Sigmoid colon (tissue), 7 donors: ENCODE measurements around the gene SORCS1. TPM values are rescaled to one million over a fixed set of nuclear protein-coding genes. Genes with fewer than 3 reads are reported as not detected.
A peak's percentile ranks its signal among the peaks of the same experiment; 100 is the strongest.

Experiments used
- DNase-seq: peaks from one replicate; pipeline ENCODE4 v3.0.0-alpha.2; 2019
- H3K27ac ChIP-seq, 4 donors: fragments of 200-600 bp; sonication (generic); one replicate each; pipeline ENCODE4 v1.5.1; 2016 to 2019; ENCODE audit warnings: mild to moderate bottlenecking in 1 of 4
- H3K27me3 ChIP-seq, 3 donors: fragments of 200-600 bp; sonication (generic); one replicate each; pipeline ENCODE4 v1.5.1; 2019; ENCODE audit warnings: mild to moderate bottlenecking in 1 of 3
- H3K36me3 ChIP-seq, 4 donors: fragments of 200-600 bp; sonication (generic); one replicate each; pipeline ENCODE4 v1.5.1; 2016 to 2019
- H3K4me1 ChIP-seq, 4 donors: fragments of 200-600 bp; sonication (generic); one replicate each; pipeline ENCODE4 v1.5.1; 2017 to 2019
- H3K4me3 ChIP-seq, 4 donors: fragments of 200-600 bp; sonication (generic); one replicate each; pipeline ENCODE4 v1.5.1; 2017 to 2019; ENCODE audit warnings: mild to moderate bottlenecking in 2 of 4, moderate library complexity in 1 of 4
- H3K9me3 ChIP-seq, 4 donors: fragments of 200-600 bp in 3 of 4; sonication (generic) in 3 of 4; one replicate each; pipeline versions ENCODE4 v1.5.1 to v1.6.1; 2013 to 2019
- CTCF ChIP-seq, 4 experiments: fragments of 450-650 bp in 3 of 4; fragments of 200-600 bp in 1 of 4; IDR thresholded peaks; one replicate each; pipeline ENCODE4 v1.5.1; 2016 to 2019; ENCODE audit warnings: antibody characterized with exemption in 4 of 4, mild to moderate bottlenecking in 3 of 4, moderate library complexity in 2 of 4
- EP300 ChIP-seq, 4 donors: sonication (generic); formaldehyde crosslinking; IDR thresholded peaks; one replicate each; pipeline ENCODE4 v1.6.1; 2017; ENCODE audit warnings: antibody characterized with exemption in 4 of 4
- POLR2A ChIP-seq, 2 donors: fragments of 450-650 bp; IDR thresholded peaks; one replicate each; pipeline ENCODE4 v1.6.1; 2016; ENCODE audit warnings: antibody characterized with exemption in 2 of 2, mild to moderate bottlenecking in 2 of 2, moderate library complexity in 2 of 2
- POLR2AphosphoS5 ChIP-seq, 4 donors: sonication (generic); formaldehyde crosslinking; IDR thresholded peaks; one replicate each; pipeline ENCODE4 v1.6.1; 2017; ENCODE audit warnings: antibody characterized with exemption in 4 of 4
- WGBS, 2 donors: extraction: QIAGEN DNeasy Blood & Tissue Kit; methylation state at CpG; one replicate each; pipeline ENCODE4 v1.1.7; 2013; 5-methylcytosine and 5-hydroxymethylcytosine counted together
- intact Hi-C: fragments of 100-400 bp; cut with DNase I; formaldehyde crosslinking; loops from one replicate; pipeline ENCODE4 v1.15.1; 2023
- polyA plus RNA-seq, 3 donors: library from polyadenylated mRNA; stranded (reverse); fragments of 200-250 nt; gene quantifications; one replicate each; pipeline ENCODE4 v1.2.3, GENCODE V29; 2013
- total RNA-seq, 4 donors: library from RNA; depleted of rRNA; stranded (reverse); fragments of >200 nt; gene quantifications; one replicate each; pipeline ENCODE4 v1.1.0, GENCODE V29; 2016
- donor health status: healthy with polysubstance abuse.
- donor health status: Bipolar disorder and iron deficiency.
- donor health status: healthy.

The SORCS1 gene
- total and polyA plus RNA-seq, 7 donors: 2.5 to 18.3 (median 8.7) TPM; not detected in 1

GRCh38 chr10:106804992-106805582 lies 359.4 kb downstream of the SORCS1 start:
- intact Hi-C loops: no loop called here
- TF ChIP-seq POLR2A (IDR thresholded peaks at IDR 0.05) (no peak), EP300 (IDR thresholded peaks at IDR 0.05) (no peak), POLR2AphosphoS5 (IDR thresholded peaks at IDR 0.05) (no peak), CTCF (IDR thresholded peaks at IDR 0.05) (no peak)

GRCh38 chr10:106802949-106803348 lies 361.6 kb downstream of the SORCS1 start:
- H3K27ac ChIP-seq: no peak overlapping the region
- intact Hi-C loops: no loop called here
- WGBS, 2 donors: 92 to 93% methylated on average over 4 of the region's 4 CpGs
- no peaks in the 10 kb centered on the region for H3K9me3 ChIP-seq
- no peaks in the 10 kb centered on the region for H3K36me3 ChIP-seq
- no peak for DNase-seq
- no peaks in the 10 kb centered on the region for H3K27me3 ChIP-seq
- H3K4me3 ChIP-seq: no peak overlapping the region
- H3K4me1 ChIP-seq: peaks cover 0 to 11% (median 10%) of the 10 kb centered on the region in 4 donors
- TF ChIP-seq EP300 (IDR thresholded peaks at IDR 0.05) (no peak), CTCF (IDR thresholded peaks at IDR 0.05) (no peak), POLR2A (IDR thresholded peaks at IDR 0.05) (no peak), POLR2AphosphoS5 (IDR thresholded peaks at IDR 0.05) (no peak)

More at GRCh38 chr10:106804992-106805582, 359.4 kb downstream of the SORCS1 start:
- no peak for DNase-seq
- Histone ChIP-seq H3K9me3 (no peaks in the 10 kb centered on the region), H3K36me3 (no peaks in the 10 kb centered on the region), H3K4me1 (peaks cover 0 to 26% (median 11%) of the 10 kb centered on the region in 4 donors), H3K27me3 (no peaks in the 10 kb centered on the region), H3K4me3 (no peak overlapping the region), H3K27ac (no peak overlapping the region)
- WGBS, 2 donors: 0 to 90% methylated on average over 1 of the region's 1 CpG

- intact Hi-C loops: loop anchor here (5.0 kb wide), 3 partner anchors 343 to 1018 kb away; partner anchors contain the start of gene SORCS1
- no peak overlapping the region for H3K4me3 ChIP-seq
- WGBS, 2 donors: 85 to 89% methylated on average over 1 of the region's 1 CpG
- H3K36me3 ChIP-seq: no peaks in the 10 kb centered on the region
- no peaks in the 10 kb centered on the region for H3K9me3 ChIP-seq
- DNase-seq: no peak
- H3K27me3 ChIP-seq: no peaks in the 10 kb centered on the region
- TF ChIP-seq POLR2A (IDR thresholded peaks at IDR 0.05): no peak
- no peak for TF ChIP-seq EP300 (IDR thresholded peaks at IDR 0.05)
- no peak for TF ChIP-seq CTCF (IDR thresholded peaks at IDR 0.05)
- no peak for TF ChIP-seq POLR2AphosphoS5 (IDR thresholded peaks at IDR 0.05)
- H3K4me1 ChIP-seq: no peaks in the 10 kb centered on the region
- no peak overlapping the region for H3K27ac ChIP-seq
Measured at GRCh38 chr10:106799776-106800175, 364.7 kb downstream of the SORCS1 start.

GRCh38 chr10:106795619-106796018 lies 368.9 kb downstream of the SORCS1 start:
- TF ChIP-seq EP300 (IDR thresholded peaks at IDR 0.05) (no peak), POLR2A (IDR thresholded peaks at IDR 0.05) (no peak), CTCF (IDR thresholded peaks at IDR 0.05) (peak; percentile 34 to 65 (median 52)), POLR2AphosphoS5 (IDR thresholded peaks at IDR 0.05) (no peak)
- intact Hi-C loops: loop anchor here (5.0 kb wide), 3 partner anchors 347 to 1022 kb away; partner anchors contain the start of gene SORCS1
- no peaks in the 10 kb centered on the region for H3K27me3 ChIP-seq
- WGBS, 2 donors: 13 to 23% methylated on average over 4 of the region's 4 CpGs
- H3K4me1 ChIP-seq: peaks cover 0 to 15% (median 0%) of the 10 kb centered on the region in 4 donors
- no peak overlapping the region for H3K4me3 ChIP-seq
- H3K36me3 ChIP-seq: no peaks in the 10 kb centered on the region
- H3K9me3 ChIP-seq: no peaks in the 10 kb centered on the region
- DNase-seq: peak; percentile 77
- no peak overlapping the region for H3K27ac ChIP-seq
